Measurements from ENCODE around the gene EDN1.

The EDN1 gene

DNA sequence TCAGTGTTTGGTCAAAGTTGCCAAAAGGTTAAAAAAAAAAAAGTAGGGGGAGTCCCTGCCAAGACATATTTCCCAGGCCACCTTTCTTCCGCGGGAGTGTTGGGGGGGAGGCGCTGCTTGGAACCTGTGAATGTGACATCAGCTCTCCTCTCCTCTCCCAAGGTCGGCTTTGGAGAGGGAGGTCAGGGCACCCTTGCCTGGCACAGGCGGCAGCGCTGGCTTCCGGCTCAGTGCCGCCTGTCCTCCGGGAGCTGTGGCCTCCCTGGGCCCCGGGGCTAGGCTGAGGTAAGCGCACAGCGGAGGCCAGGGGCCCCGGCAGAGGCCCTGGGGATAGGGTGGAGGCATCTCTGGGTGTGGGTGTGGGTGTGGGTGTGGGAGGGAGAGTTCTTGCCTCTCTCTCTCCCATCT, 1.9 kb upstream of the EDN1 start:
- no peak overlapping the region for H3K9ac ChIP-seq (ENCODE audit: low read depth, low read length)
- H3K4me3 ChIP-seq (ENCODE audit: low read depth, low read length) = no peak overlapping the region
- no peaks in the 10 kb centered on the region for H3K9me3 ChIP-seq (ENCODE audit: control insufficient read depth, insufficient read depth, low read length)
- peaks cover 21% of the 10 kb centered on the region for H3K27me3 ChIP-seq (ENCODE audit: control insufficient read depth, insufficient read depth, low read length)
- 0 out of 2 replicates have a peak, but pooled peaks cover 3% of the 10 kb centered on the region for H3K36me3 ChIP-seq (ENCODE audit: control insufficient read depth, insufficient read depth, low read length)
- no peak overlapping the region for H3K27ac ChIP-seq (ENCODE audit: low read depth, low read length)
- H3K4me1 ChIP-seq (ENCODE audit: control insufficient read depth, insufficient read depth, low read length) = peaks cover 27% of the 10 kb centered on the region

DNA sequence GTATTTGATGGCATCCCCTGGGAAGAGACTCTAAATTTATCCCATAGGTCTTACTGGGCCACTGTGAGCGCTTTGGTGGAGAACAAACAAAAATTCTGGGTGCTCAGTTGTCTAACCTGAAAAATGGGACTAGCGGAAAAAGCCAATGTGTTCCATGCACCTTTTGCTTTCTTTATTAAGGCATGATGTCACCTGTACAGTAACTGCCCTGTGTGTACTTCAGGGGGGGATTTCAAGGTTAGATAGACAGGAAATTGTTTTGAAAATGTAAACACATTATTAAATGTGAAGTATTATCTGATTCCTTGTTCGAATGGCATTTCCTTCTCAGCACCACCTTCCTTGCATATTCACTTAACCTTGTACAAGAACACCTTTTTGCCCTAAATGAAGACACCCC, 1.2 kb upstream of the EDN1 start:
- no peak overlapping the region for H3K9ac ChIP-seq (ENCODE audit: low read depth, low read length)
- H3K36me3 ChIP-seq (ENCODE audit: control insufficient read depth, insufficient read depth, low read length) = 0 out of 2 replicates have a peak, but pooled peaks cover 8% of the 10 kb centered on the region
- peaks cover 21% of the 10 kb centered on the region for H3K27me3 ChIP-seq (ENCODE audit: control insufficient read depth, insufficient read depth, low read length)
- H3K4me3 ChIP-seq (ENCODE audit: low read depth, low read length) = no peak overlapping the region
- H3K27ac ChIP-seq (ENCODE audit: low read depth, low read length) = no peak overlapping the region
- no peaks in the 10 kb centered on the region for H3K9me3 ChIP-seq (ENCODE audit: control insufficient read depth, insufficient read depth, low read length)
- H3K4me1 ChIP-seq (ENCODE audit: control insufficient read depth, insufficient read depth, low read length) = peaks cover 27% of the 10 kb centered on the region

DNA sequence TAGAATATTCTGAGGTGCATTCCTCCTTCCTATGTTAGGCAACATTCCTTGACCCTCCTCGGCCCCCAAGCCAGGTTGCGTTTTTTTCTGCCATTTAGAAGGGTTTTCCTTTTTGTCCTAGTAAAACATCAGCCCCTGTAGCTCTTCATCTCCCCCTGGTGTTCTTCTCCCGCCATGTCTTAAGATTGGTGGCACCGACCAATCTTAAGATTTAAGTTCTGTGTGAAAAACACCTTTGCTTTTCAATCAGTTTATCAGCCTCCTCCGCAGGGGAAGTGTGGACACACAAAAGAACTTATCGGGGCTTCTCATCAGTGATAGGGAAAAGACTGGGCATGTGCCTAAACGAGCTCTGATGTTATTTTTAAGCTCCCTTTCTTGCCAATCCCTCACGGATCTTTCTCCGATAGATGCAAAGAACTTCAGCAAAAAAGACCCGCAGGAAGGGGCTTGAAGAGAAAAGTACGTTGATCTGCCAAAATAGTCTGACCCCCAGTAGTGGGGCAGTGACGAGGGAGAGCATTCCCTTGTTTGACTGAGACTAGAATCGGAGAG, 719 bp upstream of the EDN1 start:
- Histone ChIP-seq H3K27me3 (ENCODE audit: control insufficient read depth, insufficient read depth, low read length) (peaks cover 21% of the 10 kb centered on the region), H3K27ac (ENCODE audit: low read depth, low read length) (peak overlapping the region; percentile 25), H3K9me3 (ENCODE audit: control insufficient read depth, insufficient read depth, low read length) (no peaks in the 10 kb centered on the region), H3K9ac (ENCODE audit: low read depth, low read length) (0 out of 2 replicates have a peak overlapping the region, but pooled peaks have one; percentile 16), H3K4me1 (ENCODE audit: control insufficient read depth, insufficient read depth, low read length) (peaks cover 27% of the 10 kb centered on the region), H3K36me3 (ENCODE audit: control insufficient read depth, insufficient read depth, low read length) (peaks cover 14% of the 10 kb centered on the region; the same call in 1 of the 2 replicates), H3K4me3 (ENCODE audit: low read depth, low read length) (peak overlapping the region; percentile 76)

DNA sequence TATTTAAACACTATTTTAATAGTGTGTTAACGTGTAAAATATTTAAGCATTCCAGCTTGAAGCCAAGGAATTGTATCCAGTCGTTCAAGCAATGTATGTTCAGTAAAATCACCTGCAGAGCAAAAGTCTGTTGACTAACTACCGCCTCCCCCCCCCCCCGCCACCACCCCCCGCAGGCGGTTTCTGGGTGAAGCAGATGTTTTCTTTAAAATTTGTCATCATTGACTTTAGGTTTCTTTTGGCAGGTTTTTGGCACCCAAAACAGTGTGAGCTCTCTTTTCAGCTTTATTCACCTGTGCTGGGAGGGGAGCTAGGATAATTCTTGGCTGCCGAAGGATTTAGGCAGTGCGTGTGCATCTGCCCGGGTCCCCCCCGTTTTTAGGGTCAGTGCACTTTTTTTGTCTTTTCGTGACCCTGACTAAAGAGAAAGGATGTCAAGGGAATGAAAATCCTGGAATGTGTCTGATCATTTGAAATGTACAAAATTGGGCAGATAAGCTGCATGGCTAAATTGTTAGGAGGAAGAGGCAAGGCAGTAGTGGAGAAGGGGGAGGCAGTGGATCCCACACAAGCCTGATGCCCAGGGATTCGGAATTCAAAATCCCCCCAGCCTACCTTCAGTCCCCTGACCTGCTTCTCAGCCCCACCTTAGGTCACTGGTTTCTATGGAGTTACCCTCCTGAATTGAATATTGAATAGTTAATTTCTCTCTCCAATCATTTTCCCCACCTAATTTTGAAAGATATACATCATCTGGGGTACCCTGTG, 1.1 kb downstream of the EDN1 start:
- Histone ChIP-seq H3K9me3 (ENCODE audit: control insufficient read depth, insufficient read depth, low read length) (no peaks in the 10 kb centered on the region), H3K36me3 (ENCODE audit: control insufficient read depth, insufficient read depth, low read length) (peaks cover 20% of the 10 kb centered on the region; the same call in 1 of the 2 replicates), H3K27me3 (ENCODE audit: control insufficient read depth, insufficient read depth, low read length) (peaks cover 21% of the 10 kb centered on the region), H3K4me3 (ENCODE audit: low read depth, low read length) (peak overlapping the region; percentile 76), H3K9ac (ENCODE audit: low read depth, low read length) (peak overlapping the region; percentile 22; the same call in 1 of the 2 replicates), H3K4me1 (ENCODE audit: control insufficient read depth, insufficient read depth, low read length) (peaks cover 31% of the 10 kb centered on the region), H3K27ac (ENCODE audit: low read depth, low read length) (peak overlapping the region; percentile 38)

DNA sequence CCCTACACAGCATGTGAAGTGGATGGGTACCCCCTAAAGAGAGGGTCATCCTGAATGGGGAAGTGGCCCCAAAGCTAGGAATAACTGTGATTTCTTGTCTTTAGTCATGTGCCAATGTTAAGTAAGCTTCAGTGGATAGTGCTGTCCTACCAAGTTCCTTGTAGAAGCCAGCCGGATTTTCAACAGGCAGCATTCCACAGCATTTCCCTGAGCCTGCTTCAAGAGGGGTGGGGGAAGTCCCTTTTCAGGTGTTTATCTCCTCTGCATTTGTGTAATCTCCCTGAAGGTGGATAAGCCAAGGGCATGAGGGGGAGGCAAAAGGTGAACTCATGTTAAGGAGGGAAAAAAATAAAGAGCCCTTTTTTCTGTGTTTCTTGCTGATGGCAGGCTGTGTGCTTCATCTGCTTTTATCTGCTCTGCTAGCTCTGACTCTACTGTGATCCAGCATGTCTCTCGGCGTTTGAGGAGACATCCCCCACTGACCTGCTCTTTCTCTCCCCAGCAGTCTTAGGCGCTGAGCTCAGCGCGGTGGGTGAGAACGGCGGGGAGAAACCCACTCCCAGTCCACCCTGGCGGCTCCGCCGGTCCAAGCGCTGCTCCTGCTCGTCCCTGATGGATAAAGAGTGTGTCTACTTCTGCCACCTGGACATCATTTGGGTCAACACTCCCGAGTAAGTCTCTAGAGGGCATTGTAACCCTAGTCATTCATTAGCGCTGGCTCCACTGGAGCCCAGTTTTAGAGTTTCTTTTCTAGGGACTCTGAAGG, 1.9 kb downstream of the EDN1 start:
- H3K4me1 ChIP-seq (ENCODE audit: control insufficient read depth, insufficient read depth, low read length) = peaks cover 32% of the 10 kb centered on the region
- peaks cover 21% of the 10 kb centered on the region for H3K27me3 ChIP-seq (ENCODE audit: control insufficient read depth, insufficient read depth, low read length)
- H3K36me3 ChIP-seq (ENCODE audit: control insufficient read depth, insufficient read depth, low read length) = peaks cover 20% of the 10 kb centered on the region; the same call in 1 of the 2 replicates
- H3K9ac ChIP-seq (ENCODE audit: low read depth, low read length) = peak overlapping the region; percentile 22; the same call in 1 of the 2 replicates
- H3K27ac ChIP-seq (ENCODE audit: low read depth, low read length) = peak overlapping the region; percentile 38
- H3K4me3 ChIP-seq (ENCODE audit: low read depth, low read length) = peak overlapping the region; percentile 76
- H3K9me3 ChIP-seq (ENCODE audit: control insufficient read depth, insufficient read depth, low read length) = no peaks in the 10 kb centered on the region

DNA sequence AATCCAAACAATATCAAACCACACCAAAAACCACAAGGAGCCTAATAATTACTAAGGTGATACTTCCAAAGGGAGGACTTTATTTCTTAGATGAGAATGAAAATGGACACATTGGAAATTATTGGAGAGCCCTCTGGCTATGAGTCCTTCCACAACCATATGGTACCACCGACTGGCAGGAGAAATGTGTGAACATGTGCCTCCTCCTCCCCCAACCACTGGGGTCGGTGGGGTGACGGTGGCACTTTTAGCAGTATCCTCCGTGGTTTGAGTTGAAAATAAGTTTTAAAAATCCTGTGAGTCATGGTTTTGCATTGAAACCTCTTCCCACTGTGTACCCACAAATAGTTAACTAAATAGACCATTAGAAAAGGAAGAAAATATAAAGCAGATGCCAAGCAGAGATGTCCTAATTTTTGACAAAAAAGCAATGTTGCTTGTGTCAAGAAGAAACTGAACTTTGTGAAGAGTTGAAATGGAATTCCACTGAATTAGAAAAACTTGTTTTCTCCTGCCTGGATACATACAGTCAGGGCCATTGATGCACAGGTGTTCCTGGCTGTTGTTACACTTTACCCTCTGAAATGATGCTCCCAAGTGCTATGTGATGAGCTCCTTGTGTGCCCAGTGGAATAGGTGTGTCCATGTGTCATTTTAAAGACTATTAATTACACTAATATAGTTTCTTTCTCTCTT, 3.2 kb downstream of the EDN1 start:
- peaks cover 20% of the 10 kb centered on the region; the same call in 1 of the 2 replicates for H3K36me3 ChIP-seq (ENCODE audit: control insufficient read depth, insufficient read depth, low read length)
- no peaks in the 10 kb centered on the region for H3K9me3 ChIP-seq (ENCODE audit: control insufficient read depth, insufficient read depth, low read length)
- peaks cover 27% of the 10 kb centered on the region for H3K4me1 ChIP-seq (ENCODE audit: control insufficient read depth, insufficient read depth, low read length)
- H3K9ac ChIP-seq (ENCODE audit: low read depth, low read length) = no peak overlapping the region
- no peak overlapping the region for H3K27ac ChIP-seq (ENCODE audit: low read depth, low read length)
- H3K4me3 ChIP-seq (ENCODE audit: low read depth, low read length) = no peak overlapping the region
- H3K27me3 ChIP-seq (ENCODE audit: control insufficient read depth, insufficient read depth, low read length) = peaks cover 21% of the 10 kb centered on the region

DNA sequence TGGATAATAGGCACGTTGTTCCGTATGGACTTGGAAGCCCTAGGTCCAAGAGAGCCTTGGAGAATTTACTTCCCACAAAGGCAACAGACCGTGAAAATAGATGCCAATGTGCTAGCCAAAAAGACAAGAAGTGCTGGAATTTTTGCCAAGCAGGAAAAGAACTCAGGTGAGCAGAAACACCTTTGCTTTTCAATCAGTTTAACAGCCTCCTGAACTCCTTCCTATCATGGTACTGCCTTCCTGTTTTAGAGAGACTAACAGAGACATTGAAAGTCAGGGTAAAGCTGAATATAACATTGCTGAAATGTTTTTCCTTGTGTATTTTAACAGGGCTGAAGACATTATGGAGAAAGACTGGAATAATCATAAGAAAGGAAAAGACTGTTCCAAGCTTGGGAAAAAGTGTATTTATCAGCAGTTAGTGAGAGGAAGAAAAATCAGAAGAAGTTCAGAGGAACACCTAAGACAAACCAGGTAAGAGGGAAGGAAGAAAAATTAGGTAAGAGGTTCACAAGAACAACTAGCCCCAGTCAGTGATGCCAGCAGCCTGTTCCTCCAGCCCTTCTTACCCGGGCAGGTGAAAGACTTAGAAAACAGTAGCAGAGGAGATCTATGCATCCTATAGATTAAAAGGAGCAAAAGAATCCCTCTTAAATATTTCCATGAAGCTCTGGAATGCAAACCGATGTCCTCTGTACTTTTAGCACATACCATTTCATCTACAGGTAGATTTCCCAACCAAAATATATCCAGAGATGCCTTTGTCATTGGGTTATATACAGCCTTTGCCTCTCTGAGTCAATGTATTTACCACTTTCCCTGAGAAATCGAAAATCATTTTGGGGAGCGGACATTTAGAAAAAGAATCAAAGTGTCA, 4.0 kb downstream of the EDN1 start:
- H3K27me3 ChIP-seq (ENCODE audit: control insufficient read depth, insufficient read depth, low read length) = peaks cover 21% of the 10 kb centered on the region
- no peak overlapping the region for H3K9ac ChIP-seq (ENCODE audit: low read depth, low read length)
- peaks cover 20% of the 10 kb centered on the region; the same call in 1 of the 2 replicates for H3K36me3 ChIP-seq (ENCODE audit: control insufficient read depth, insufficient read depth, low read length)
- H3K4me3 ChIP-seq (ENCODE audit: low read depth, low read length) = no peak overlapping the region
- no peaks in the 10 kb centered on the region for H3K9me3 ChIP-seq (ENCODE audit: control insufficient read depth, insufficient read depth, low read length)
- peaks cover 23% of the 10 kb centered on the region for H3K4me1 ChIP-seq (ENCODE audit: control insufficient read depth, insufficient read depth, low read length)
- no peak overlapping the region for H3K27ac ChIP-seq (ENCODE audit: low read depth, low read length)

DNA sequence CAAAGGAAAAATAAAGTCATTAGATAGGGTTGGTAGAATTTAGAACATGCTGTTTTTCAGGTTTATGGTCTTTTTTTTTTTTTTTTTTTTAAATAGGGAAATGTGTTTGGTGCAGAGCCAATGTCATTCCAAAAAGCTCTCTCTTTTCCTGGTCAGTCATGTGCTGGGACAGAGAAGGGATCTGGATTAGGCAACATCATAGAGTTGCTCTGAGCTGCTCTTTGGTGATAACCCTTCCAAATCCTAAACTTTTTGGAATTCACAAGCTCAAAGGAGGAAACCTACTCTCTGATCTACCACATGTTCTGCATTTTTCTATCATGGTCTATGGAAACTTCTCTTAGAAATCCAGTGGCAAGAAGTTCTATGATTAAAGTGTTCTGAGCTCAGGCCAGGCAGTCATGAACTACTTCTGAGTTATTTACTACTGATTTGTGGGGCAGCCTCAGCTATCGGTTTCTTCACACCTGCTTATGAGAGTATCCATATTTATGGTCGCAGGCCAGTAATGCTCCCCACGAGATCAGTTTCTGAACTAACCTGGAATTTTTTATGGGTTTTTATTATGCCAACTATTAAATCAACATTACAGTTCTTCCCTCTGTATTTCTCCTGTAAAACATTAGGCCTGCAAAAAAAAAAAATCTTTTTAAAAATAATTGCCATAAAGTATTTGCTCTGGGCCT, 4.8 kb downstream of the EDN1 start:
- Histone ChIP-seq H3K36me3 (ENCODE audit: control insufficient read depth, insufficient read depth, low read length) (peaks cover 20% of the 10 kb centered on the region; the same call in 1 of the 2 replicates), H3K9ac (ENCODE audit: low read depth, low read length) (no peak overlapping the region), H3K9me3 (ENCODE audit: control insufficient read depth, insufficient read depth, low read length) (no peaks in the 10 kb centered on the region), H3K4me1 (ENCODE audit: control insufficient read depth, insufficient read depth, low read length) (peaks cover 23% of the 10 kb centered on the region), H3K27ac (ENCODE audit: low read depth, low read length) (no peak overlapping the region), H3K4me3 (ENCODE audit: low read depth, low read length) (no peak overlapping the region), H3K27me3 (ENCODE audit: control insufficient read depth, insufficient read depth, low read length) (peaks cover 14% of the 10 kb centered on the region)

DNA sequence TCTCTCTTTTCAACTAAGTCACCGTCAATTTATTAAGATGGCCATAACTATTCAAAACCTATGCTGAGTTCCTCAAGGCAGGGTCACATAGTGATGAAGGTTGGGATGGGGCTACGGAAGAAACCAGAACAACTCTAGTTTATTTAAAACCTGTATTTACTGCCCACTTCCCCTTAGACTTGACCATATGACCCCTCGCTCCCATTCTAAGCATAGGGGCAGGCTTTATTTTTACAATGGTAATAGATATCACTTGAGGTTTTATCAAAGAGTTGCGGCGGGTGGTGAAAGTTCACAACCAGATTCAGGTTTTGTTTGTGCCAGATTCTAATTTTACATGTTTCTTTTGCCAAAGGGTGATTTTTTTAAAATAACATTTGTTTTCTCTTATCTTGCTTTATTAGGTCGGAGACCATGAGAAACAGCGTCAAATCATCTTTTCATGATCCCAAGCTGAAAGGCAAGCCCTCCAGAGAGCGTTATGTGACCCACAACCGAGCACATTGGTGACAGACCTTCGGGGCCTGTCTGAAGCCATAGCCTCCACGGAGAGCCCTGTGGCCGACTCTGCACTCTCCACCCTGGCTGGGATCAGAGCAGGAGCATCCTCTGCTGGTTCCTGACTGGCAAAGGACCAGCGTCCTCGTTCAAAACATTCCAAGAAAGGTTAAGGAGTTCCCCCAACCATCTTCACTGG, 5.5 kb downstream of the EDN1 start:
- Histone ChIP-seq H3K9ac (ENCODE audit: low read depth, low read length) (no peak overlapping the region), H3K27ac (ENCODE audit: low read depth, low read length) (no peak overlapping the region), H3K36me3 (ENCODE audit: control insufficient read depth, insufficient read depth, low read length) (peaks cover 20% of the 10 kb centered on the region; the same call in 1 of the 2 replicates)

More for the DNA sequence above, 5.5 kb downstream of the EDN1 start:
- H3K4me3 ChIP-seq (ENCODE audit: low read depth, low read length) = no peak overlapping the region
- H3K4me1 ChIP-seq (ENCODE audit: control insufficient read depth, insufficient read depth, low read length) = peaks cover 20% of the 10 kb centered on the region
- H3K27me3 ChIP-seq (ENCODE audit: control insufficient read depth, insufficient read depth, low read length) = peaks cover 9% of the 10 kb centered on the region
- no peaks in the 10 kb centered on the region for H3K9me3 ChIP-seq (ENCODE audit: control insufficient read depth, insufficient read depth, low read length)

All from HUES48 (cell line).